Measurements from ENCODE around the gene CPEB4. TPM values are rescaled to one million over a fixed set of nuclear protein-coding genes. Genes with fewer than 3 reads are reported as not detected.

The CPEB4 gene
- total RNA-seq, 8 experiments from 2014 or later: 10.8 to 92.2 (median 36.5) TPM

DNA sequence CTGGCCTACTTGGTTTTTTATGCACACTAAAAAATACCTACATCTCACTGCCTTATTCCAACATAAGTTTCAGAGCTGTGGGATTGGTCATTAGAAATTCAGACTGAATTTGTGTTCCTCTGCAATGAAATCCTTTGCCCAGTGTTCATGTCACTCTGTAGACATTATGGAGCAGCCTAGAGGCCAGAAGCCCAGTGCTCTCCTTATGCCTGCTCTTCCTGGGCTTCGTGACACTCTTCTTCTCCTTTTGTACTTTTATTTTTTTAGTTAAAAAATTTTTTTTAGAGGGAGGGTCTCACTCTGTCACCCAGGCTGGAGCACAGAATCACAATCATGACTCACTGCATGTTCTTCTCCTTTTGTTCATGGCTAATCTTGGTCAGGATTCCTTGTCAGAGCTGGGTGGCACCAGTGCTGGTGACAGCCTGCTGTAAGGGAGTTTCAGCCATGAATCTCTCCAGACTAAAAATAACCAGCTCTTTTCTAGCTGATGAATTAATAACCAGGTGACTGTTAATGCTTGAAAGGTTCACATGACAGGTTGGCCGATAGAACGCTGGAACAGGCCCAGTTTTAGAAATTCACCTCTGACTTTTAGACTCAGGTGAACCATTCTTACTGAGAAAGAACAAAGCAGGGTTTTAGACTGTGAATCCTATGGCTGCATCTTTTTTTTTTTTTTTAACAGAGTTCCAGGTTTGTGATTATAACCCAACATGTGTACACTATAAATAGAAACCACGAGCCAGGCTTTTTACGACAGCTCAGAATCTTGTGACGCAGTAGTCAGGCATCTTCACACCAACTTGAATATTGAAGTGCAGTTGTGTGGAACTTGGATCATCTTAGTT is 66.7 kb downstream of the CPEB4 start:
- peaks cover 7 to 23% of the 10 kb centered on the region in 2 donors for H3K4me1 ChIP-seq (replicated peaks in 1 of 2)
- H3K27ac ChIP-seq: peak overlapping the region in 1 of 2 donors; percentile 65
- peak in 6 of 8 experiments; percentile 66 to 97 (median 97) for ATAC-seq (replicated peaks in 6 of 8)
- WGBS, 10 experiments: 63 to 100% (median 88%) methylated on average over 1 to 6 of the region's 6 CpGs; no CpG with 5 or more reads in 1 of the 10 experiments
- in situ Hi-C loops (cut with MboI; ENCODE audit: low pct_unique_long_range_greater_than_20kb in 2 of 9, low sequenced_read_pairs in 9 of 9, unreplicated experiment in 9 of 9): loop anchor here in 4 of 9 experiments (25.0 kb wide), 1 partner anchor 343 kb away; the partner anchor contains the start of gene BOD1 (in 4 of the 4)
- no peak overlapping the region for H3K4me3 ChIP-seq

DNA sequence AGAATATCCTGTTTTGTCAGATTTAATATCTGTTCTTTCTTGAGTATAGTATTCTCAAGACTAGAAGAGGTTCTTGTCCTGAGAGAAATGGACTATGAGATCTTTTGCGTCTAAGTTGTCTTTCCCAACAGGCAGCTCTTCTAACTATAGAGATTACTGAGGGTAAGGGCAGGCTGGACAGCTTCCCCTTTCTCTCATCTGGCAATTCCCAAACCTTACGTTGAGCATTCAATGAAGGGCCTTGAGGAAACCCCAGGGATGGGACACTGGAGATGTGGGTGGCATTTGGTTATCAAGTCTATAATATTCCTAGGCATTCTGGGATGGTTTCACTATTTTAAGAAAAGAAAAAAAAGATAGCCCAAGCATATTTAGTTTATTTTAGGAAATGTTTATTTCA is 72.8 kb downstream of the CPEB4 start:
- WGBS, 10 experiments: 0 to 100% (median 100%) methylated on average over 1 to 2 of the region's 2 CpGs; no CpG with 5 or more reads in 5 of the 10 experiments
- in situ Hi-C loops (cut with MboI; ENCODE audit: low pct_unique_long_range_greater_than_20kb in 2 of 9, low sequenced_read_pairs in 9 of 9, unreplicated experiment in 9 of 9): loop anchor here in 4 of 9 experiments (25.0 kb wide), 1 partner anchor 349 kb away; the partner anchor contains the start of gene BOD1 (in 4 of the 4)

DNA sequence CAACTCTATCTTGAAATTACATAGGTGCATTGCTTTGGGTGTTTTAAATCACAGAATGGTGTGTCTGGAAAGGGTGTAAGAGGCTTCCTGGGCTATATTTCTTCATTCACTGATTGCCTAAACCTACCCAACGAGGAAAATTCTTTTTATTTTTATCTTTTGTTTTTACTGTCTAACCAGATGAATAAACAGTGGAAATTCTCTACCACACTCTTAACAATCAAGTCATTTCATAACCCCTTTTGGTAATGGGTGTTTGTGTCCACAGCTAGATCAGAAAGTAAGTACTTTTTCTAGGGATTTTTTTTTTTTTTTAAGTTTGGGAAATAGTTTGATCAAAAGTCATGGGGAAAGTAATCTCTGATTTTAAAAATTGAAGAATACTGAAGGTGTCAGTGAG is 73.3 kb downstream of the CPEB4 start:
- Histone ChIP-seq H3K4me1 (replicated peaks in 1 of 2) (peaks cover 22 to 25% of the 10 kb centered on the region in 2 donors), H3K4me3 (no peak overlapping the region), H3K27ac (no peak overlapping the region)
- ATAC-seq (replicated peaks in 6 of 8): no peak
- WGBS, 10 experiments: 0 to 100% (median 91%) methylated on average over 1 of the region's 1 CpG; no CpG with 5 or more reads in 1 of the 10 experiments
- in situ Hi-C loops (cut with MboI; ENCODE audit: low pct_unique_long_range_greater_than_20kb in 2 of 9, low sequenced_read_pairs in 9 of 9, unreplicated experiment in 9 of 9): loop anchor here in 4 of 9 experiments (25.0 kb wide), 1 partner anchor 349 kb away; the partner anchor contains the start of gene BOD1 (in 4 of the 4)

More for the DNA sequence above, 72.8 kb downstream of the CPEB4 start:
- ATAC-seq (replicated peaks in 6 of 8): no peak
- peaks cover 22 to 29% of the 10 kb centered on the region in 2 donors for H3K4me1 ChIP-seq (replicated peaks in 1 of 2)
- no peak overlapping the region for H3K27ac ChIP-seq
- H3K4me3 ChIP-seq: no peak overlapping the region

DNA sequence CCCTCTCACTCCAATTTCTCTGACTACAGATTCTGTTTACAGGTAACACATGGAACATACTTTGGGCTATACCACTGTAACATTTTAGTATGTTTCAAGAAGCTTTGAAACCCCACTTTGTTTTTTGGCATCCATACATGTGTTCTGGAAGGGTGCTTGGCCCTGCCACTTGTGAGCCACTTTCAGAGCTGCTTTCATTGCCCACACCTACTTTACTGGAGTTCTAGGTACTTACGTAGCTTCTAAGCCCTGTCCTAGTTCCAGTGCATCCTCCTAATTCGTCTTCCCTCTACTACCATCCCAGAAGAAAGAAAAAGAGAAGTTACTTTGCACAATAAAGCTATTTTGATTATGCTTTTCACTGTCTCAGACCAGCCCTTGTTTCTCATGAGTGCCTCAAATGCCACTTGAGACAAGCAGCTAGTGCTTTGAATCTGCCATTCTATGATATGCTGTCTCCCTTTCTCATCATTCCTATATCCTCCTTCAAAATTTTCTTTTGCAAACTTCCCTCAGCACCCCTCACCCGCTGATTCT is 74.4 kb downstream of the CPEB4 start:
- H3K4me1 ChIP-seq (replicated peaks in 1 of 2): peaks cover 22 to 24% of the 10 kb centered on the region in 2 donors
- peak in 1 of 8 experiments; percentile 8 for ATAC-seq (replicated peaks in 6 of 8)
- WGBS, 10 experiments: 40 to 100% (median 69%) methylated on average over 1 to 3 of the region's 3 CpGs; no CpG with 5 or more reads in 2 of the 10 experiments
- H3K27ac ChIP-seq: peak overlapping the region in 1 of 2 donors; percentile 96
- in situ Hi-C loops (cut with MboI; ENCODE audit: low pct_unique_long_range_greater_than_20kb in 2 of 9, low sequenced_read_pairs in 9 of 9, unreplicated experiment in 9 of 9): loop anchor here in 4 of 9 experiments (25.0 kb wide), 1 partner anchor 350 kb away; the partner anchor contains the start of gene BOD1 (in 4 of the 4)
- no peak overlapping the region for H3K4me3 ChIP-seq

DNA sequence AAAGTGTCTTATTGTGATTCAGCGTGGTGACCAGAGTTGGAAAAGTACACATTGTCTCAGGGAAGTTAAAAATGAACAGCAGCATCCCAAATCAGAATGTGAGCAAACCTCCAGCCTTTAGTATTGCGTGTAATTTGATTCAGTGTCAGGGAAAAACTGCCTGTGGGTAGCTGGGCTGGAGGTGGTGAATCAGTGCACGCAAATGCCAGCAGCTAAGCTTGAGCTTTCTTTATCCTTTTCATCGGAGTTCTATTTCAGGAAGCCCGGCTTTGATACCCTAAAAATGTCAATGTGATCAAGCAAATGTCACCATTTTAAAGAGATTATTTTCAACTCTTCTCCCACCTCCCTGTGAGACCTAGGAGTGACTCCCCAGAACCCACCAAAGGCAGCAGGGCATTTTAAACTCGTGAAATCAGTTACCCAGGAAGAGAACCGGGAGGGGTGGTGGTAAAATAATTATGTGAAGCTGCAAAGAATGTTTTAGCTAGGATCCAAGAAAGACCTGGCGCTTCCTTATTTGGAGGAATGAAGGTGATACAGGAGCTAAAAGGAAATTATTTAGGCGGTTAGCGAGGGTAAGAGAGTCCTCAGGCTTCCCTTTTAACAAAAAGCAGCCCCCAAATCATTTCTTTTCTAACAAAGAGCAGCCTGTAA is 75.2 kb downstream of the CPEB4 start:
- 0 to 60% (median 25%) methylated on average over 1 to 10 of the region's 10 CpGs for WGBS, 10 experiments
- H3K27ac ChIP-seq: peak overlapping the region; percentile 95 to 96
- peak in 5 of 8 experiments; percentile 29 to 92 (median 39) for ATAC-seq (replicated peaks in 6 of 8)
- H3K4me3 ChIP-seq: peak overlapping the region; percentile 14 to 45 (median 31)
- peaks cover 30 to 32% of the 10 kb centered on the region in 2 donors for H3K4me1 ChIP-seq (replicated peaks in 1 of 2)
- in situ Hi-C loops (cut with MboI; ENCODE audit: low pct_unique_long_range_greater_than_20kb in 2 of 9, low sequenced_read_pairs in 9 of 9, unreplicated experiment in 9 of 9): loop anchor here in 4 of 9 experiments (25.0 kb wide), 1 partner anchor 351 kb away; the partner anchor contains the start of gene BOD1 (in 4 of the 4)

DNA sequence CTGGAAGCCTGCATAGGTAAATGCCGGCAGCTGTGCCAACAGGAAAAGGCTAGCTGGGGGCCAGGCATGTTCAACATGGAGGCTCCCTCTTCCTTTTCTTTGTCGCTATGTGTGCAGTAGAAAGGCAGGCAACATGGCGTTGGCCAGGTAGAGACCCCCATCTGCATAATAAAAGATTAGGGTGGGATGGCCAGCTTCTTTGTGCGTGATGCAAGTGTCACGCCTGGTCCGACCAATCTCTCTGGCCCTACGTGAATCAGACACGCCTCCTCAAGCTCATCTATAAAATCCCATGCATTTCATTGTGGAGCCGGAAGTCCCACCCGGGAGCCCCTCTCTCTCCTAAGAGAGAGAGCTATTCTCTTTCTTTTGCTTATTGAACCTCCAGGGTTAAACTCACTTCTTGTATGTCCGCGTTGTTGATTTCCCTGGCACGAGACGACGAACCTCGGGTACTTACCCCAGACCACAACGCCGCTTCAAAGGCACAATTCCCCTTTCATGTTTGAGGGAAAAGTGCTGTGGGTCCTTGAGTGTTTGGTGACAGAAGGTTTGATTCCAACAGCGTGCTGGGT is 75.8 kb downstream of the CPEB4 start:
- in situ Hi-C loops (cut with MboI; ENCODE audit: low pct_unique_long_range_greater_than_20kb in 2 of 9, low sequenced_read_pairs in 9 of 9, unreplicated experiment in 9 of 9): loop anchor here in 4 of 9 experiments (25.0 kb wide), 1 partner anchor 352 kb away; the partner anchor contains the start of gene BOD1 (in 4 of the 4)
- WGBS, 10 experiments: 0 to 53% (median 33%) methylated on average over 1 to 4 of the region's 19 CpGs; no CpG with 5 or more reads in 3 of the 10 experiments
- peak overlapping the region; percentile 95 to 96 for H3K27ac ChIP-seq
- ATAC-seq (replicated peaks in 6 of 8): peak in 7 of 8 experiments; percentile 7 to 92 (median 81)
- H3K4me1 ChIP-seq (replicated peaks in 1 of 2): peaks cover 34 to 38% of the 10 kb centered on the region in 2 donors
- H3K4me3 ChIP-seq: peak overlapping the region; percentile 24 to 45 (median 36)

DNA sequence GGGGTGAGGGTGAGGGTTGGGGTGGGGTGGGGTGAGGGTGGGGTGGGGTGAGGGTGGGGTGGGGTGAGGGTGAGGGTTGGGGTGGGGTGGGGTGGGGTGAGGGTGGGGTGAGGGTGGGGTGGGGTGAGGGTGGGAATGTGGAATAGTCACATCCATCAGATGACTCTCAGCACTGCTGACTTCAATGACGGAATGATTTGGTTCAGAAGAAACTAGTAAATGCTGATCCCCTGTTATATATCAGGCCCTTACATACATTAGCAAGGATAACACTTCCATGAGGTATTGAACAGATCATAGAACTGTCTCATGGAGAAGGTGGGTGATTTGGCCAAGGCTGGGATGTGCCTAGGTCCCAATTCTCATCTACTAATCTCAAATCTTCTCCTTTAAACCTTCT is 76.4 kb downstream of the CPEB4 start:
- no CpG with 5 or more reads among the region's 1 CpG for WGBS, 10 experiments
- Histone ChIP-seq H3K27ac (peak overlapping the region in 1 of 2 donors; percentile 65), H3K4me1 (replicated peaks in 1 of 2) (peaks cover 34 to 44% of the 10 kb centered on the region in 2 donors), H3K4me3 (peak overlapping the region; percentile 13 to 33 (median 20))
- ATAC-seq (replicated peaks in 6 of 8): peak in 5 of 8 experiments; percentile 18 to 47 (median 42)
- in situ Hi-C loops (cut with MboI; ENCODE audit: low pct_unique_long_range_greater_than_20kb in 2 of 9, low sequenced_read_pairs in 9 of 9, unreplicated experiment in 9 of 9): loop anchor here in 4 of 9 experiments (25.0 kb wide), 1 partner anchor 352 kb away; the partner anchor contains the start of gene BOD1 (in 4 of the 4)

DNA sequence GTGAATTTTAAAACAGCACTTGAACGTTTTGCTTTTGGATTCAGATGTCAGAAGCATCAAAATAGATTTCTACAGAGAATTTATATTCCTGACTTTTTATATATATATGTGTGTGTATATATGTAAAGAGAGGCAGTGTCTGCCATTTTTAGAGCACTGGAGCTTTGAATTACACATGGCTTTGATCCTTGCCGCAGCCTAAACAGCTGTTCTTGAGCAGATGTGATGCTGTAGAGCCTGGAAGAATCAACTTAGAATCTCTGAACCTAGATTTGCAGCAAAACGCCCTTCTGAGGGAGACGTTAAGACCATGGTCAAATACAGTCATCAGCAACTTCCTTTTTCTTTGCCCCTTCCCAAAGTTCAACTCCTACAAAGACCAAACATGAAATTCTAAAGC is 79.1 kb downstream of the CPEB4 start:
- ATAC-seq (replicated peaks in 6 of 8): no peak
- in situ Hi-C loops (cut with MboI; ENCODE audit: low pct_unique_long_range_greater_than_20kb in 2 of 9, low sequenced_read_pairs in 9 of 9, unreplicated experiment in 9 of 9): loop anchor here in 4 of 9 experiments (25.0 kb wide), 1 partner anchor 355 kb away; the partner anchor contains the start of gene BOD1 (in 4 of the 4)
- Histone ChIP-seq H3K4me3 (no peak overlapping the region), H3K27ac (no peak overlapping the region), H3K4me1 (replicated peaks in 1 of 2) (peaks cover 44 to 59% of the 10 kb centered on the region in 2 donors)
- 0 to 85% (median 62%) methylated on average over 1 to 4 of the region's 4 CpGs; no CpG with 5 or more reads in 2 of the 10 experiments for WGBS, 10 experiments

DNA sequence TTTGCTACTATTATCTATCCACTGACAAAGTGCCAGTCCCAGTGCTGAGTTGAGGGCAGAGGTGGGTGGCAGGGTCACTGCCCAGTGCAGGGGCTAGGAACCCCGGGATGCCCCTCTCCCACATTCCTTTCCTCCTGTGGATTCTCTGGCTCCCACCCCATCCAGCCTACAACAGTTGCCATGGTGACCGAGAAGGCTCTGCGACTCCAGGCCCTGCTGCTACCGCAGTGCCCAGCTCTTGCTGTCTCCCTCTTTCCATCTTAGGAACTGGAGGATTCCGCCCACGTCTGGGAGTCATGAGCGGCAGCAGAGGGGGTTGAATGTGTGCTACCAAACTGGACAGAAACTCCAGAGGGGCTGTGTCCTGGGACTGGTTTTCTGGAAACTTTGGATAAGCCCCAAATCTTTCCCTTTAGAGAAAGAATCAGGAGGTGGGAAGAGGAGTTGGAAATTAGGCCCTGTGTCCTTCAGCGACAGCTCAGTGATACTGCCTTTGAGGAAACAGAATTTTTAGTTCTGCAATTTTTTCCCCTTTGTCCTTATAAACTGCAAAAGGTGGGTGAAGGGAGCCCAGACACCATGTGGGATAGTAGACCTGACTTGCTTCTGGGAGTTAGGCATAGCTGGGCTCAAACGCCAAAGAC is 80.1 kb downstream of the CPEB4 start:
- Histone ChIP-seq H3K4me3 (no peak overlapping the region), H3K4me1 (replicated peaks in 1 of 2) (peaks cover 39 to 54% of the 10 kb centered on the region in 2 donors), H3K27ac (no peak overlapping the region)
- ATAC-seq (replicated peaks in 6 of 8): peak in 5 of 8 experiments; percentile 52 to 69 (median 59)
- in situ Hi-C loops (cut with MboI; ENCODE audit: low pct_unique_long_range_greater_than_20kb in 2 of 9, low sequenced_read_pairs in 9 of 9, unreplicated experiment in 9 of 9): loop anchor here in 4 of 9 experiments (25.0 kb wide), 1 partner anchor 356 kb away; the partner anchor contains the start of gene BOD1 (in 4 of the 4)
- 20 to 67% (median 51%) methylated on average over 1 to 5 of the region's 9 CpGs; no CpG with 5 or more reads in 4 of the 10 experiments for WGBS, 10 experiments

DNA sequence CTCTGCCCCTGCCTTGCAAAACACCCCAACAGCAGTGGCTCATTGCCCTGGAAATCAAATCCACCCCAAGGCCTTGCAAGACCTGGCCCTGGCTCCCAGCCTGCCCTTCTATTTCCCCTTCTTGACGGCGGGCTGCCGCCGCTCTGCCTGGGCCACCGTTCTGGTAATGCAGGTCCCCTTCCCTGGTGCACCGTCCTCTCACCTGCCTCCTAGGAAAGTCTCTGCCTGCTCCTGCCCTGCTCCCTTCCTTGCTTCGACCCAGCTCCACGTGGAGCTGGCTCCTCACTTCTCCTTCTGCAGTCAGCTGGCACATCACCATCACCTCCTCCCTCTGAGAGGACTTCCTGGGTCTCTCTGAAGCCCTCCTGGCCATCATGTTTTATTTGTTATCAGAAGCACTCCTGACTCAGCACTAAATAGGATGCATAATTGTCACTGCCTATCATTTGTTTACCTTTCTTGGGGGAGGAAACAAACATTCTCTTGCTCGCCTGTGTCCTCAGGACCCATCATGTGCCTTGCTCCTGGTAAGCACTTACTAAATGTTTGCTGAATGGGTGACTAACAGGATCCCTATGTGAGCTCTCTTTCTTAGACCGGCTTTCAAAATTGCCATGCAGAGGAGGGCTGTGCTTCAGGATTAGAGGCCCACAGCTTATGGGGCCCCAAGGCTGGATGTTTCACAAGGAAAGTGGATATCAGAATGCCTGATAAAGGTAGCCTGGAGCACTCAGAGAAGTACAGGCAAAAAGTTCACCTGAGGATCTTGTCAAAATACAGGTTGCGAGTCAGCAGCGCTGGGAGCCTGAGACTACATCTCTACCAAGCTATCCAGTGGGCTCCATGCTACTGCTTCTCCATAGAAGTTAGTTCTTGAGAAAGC is 81.3 kb downstream of the CPEB4 start:
- peak in 3 of 8 experiments; percentile 7 to 51 (median 47) for ATAC-seq (replicated peaks in 6 of 8)
- Histone ChIP-seq H3K27ac (peak overlapping the region in 1 of 2 donors; percentile 12), H3K4me3 (no peak overlapping the region), H3K4me1 (replicated peaks in 1 of 2) (peaks cover 34 to 56% of the 10 kb centered on the region in 2 donors)
- in situ Hi-C loops (cut with MboI; ENCODE audit: low pct_unique_long_range_greater_than_20kb in 2 of 9, low sequenced_read_pairs in 9 of 9, unreplicated experiment in 9 of 9): loop anchor here in 8 of 9 experiments (5.0 to 25.0 kb wide), 4 partner anchors 345 to 357 kb away; partner anchors contain the start of gene BOD1 (in 5 of the 8)
- 77 to 100% (median 83%) methylated on average over 1 to 9 of the region's 12 CpGs; no CpG with 5 or more reads in 2 of the 10 experiments for WGBS, 10 experiments
